Esophagus mucosa (tissue), 1 donor: Measurements from ENCODE around the gene DELE1. TPM values are rescaled to one million over a fixed set of nuclear protein-coding genes. Genes with fewer than 3 reads are reported as not detected.
"Not testable (repeated sequence)": the region's sequence is repeated elsewhere in the genome, so short reads cannot be mapped to it uniquely, and the experiment has no call there.

Experiments
- ATAC-seq: fragments of 200-7000 bp; cut with Tn5 transposase; one replicate; pipeline ENCODE4 v1.9.1; 2020
- total RNA-seq: library from RNA; stranded (reverse); gene quantifications from one replicate; pipeline ENCODE4 v1.2.4, GENCODE V29; 2023
- donor health status: DM: yes; HTN: yes; CAD: no.

DELE1 gene
- total RNA-seq, 1 donor from 2014 or later = 33.5 TPM

GRCh38 chr5:141889282-141889871 lies 34.3 kb upstream of the DELE1 start:
- no peak for ATAC-seq

DNA sequence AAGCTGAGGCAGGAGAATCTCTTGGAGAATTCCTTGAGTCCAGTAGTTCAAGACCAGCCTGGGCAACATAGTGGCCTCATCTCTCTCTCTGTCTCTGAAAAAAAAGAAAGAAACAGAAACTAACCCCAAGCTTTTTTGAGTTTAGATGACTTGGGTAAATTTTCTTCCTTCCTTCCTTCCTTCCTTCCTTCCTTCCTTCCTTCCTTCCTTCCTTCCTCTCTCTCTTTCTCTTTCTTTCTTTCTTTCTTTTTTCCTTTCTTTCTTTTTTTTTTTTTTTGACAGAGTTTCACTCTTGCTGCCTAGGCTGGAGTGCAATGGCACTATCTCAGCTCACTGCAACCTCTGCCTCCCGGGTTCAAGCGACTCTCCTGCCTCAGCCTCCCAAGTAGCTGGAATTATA lies 33.2 kb upstream of the DELE1 start:
- not testable (repeated sequence) for ATAC-seq

- no peak for ATAC-seq
Measured at GRCh38 chr5:141897425-141897824, 26.2 kb upstream of the DELE1 start.

GRCh38 chr5:141898448-141899049 lies 25.1 kb upstream of the DELE1 start:
- ATAC-seq = no peak

- no peak for ATAC-seq
Measured at GRCh38 chr5:141902015-141902814, 21.5 kb upstream of the DELE1 start.

- ATAC-seq = no peak
Measured at GRCh38 chr5:141903261-141903660, 20.4 kb upstream of the DELE1 start.

DNA sequence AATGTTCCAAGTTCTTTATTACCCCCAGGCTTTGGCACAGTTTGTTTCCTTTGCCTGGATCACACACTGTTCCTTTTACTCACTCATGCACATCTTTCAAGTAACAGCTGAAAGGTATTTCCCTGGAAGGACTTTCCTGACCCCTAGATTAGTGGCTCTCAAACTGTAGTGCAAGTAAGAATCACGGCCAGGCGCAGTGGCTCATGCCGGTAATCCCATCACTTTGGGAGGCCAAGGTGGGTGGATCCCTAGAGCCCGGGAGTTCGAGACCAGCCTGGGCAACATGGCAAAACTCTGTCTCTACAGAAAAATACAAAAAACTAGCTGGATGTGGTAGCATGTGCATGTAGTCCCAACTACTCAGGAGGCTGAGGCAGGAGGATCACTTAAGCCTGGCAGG lies 19.1 kb upstream of the DELE1 start:
- no peak for ATAC-seq

GRCh38 chr5:141906517-141906916 lies 17.2 kb upstream of the DELE1 start:
- ATAC-seq = no peak

DNA sequence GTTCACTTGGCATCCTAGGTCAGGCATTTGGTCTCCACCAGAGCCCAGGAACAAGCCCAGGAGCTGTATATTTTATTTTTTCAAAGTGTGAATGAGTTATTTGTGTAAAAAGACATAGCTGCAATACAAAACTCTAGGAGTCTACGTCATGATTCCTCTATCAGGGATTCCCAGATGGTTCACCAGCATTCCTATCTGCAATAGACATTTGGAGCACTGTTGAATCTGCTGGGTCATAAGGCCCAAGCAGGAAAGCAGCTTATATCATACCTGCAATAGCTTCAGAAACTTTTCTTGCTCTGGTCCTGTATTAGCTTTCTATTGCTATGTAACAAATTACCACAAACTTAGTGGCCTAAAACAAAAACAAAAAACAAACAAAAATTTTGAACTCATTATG lies 16.7 kb upstream of the DELE1 start:
- no peak for ATAC-seq

- ATAC-seq = no peak
Measured at GRCh38 chr5:141908796-141909195, 14.9 kb upstream of the DELE1 start.

GRCh38 chr5:141909212-141909611 lies 14.5 kb upstream of the DELE1 start:
- ATAC-seq = no peak

DNA sequence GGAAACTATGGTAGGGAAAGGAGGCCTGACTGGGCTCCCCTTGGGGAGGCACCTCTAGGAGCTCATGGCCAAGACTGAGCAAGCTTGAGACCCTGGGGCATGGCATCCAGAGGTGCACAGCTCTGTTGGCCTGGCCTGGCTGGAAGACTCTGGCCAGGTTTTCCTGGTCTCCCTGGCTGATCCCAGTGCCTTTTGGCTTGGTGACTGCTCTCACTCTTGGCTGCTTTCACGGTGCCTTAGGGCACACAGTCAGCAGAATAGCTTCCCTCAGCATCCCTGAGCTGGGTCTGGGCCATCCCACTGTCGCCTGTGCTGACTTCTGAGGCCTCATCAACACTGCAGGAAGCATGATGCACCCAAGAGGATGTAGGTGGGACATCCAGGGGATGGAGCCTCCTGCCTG lies 13.4 kb upstream of the DELE1 start:
- ATAC-seq = peak; percentile 46

DNA sequence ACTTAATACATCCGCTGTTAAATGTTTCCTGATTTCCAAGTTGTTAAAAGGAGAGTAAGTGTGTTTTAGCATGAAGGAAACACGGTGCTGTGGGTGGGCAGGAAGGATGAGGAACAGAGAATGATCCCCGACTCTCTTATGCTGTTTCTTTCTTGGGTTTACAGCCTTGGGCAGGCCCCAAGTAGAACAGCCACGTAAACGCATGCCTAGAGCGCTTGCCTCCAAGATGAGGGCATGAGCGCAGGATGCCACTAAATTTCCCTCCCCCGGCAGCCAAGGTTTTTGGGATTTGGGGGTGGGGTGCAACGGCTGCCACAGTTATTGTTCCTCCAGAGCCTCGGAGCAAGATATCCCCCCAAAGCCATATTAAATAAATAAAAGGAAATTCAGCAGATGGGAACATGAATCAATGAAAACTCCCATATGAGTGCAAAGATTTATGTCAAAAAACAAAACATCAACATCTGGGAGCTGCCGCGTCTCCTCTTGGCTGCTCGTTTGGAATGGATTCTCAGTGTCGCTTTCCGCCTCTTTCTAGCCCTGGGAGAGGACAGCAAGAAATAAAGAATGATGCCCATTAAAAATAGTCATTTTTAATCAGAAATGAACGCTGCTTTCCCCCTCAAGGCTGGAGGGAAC lies 10.0 kb upstream of the DELE1 start:
- no peak for ATAC-seq

DNA sequence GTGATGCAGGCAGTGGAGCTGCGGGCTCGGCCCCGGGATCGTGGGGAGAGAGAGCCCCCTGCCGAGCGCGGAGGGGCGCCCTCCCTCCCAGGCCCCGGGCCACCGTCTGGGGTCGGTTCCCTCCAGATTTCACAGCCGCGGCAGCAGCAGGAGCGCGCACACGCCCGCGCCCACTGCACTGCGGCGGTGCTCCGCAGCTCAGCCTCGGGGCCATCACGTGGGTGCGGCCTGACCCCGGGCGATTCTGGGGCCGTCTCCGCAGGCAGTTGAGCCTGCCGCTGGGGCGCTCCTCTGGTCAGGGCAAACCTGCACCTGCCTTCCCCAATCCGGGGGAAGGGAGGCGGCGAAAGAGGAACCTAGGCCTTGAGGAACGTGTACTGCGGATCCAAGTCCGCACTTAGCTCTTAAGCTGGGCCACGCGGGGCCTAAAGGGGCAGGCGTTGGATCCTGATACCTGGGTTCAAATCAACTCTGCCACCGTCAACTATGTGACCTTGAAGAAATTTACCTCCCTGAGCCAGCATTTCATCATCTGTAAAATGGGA lies 9.4 kb upstream of the DELE1 start:
- peak; percentile 34 for ATAC-seq

GRCh38 chr5:141914797-141915196 lies 8.9 kb upstream of the DELE1 start:
- no peak for ATAC-seq

- ATAC-seq = peak; percentile 30
Measured at GRCh38 chr5:141915881-141916336, 7.8 kb upstream of the DELE1 start.

DNA sequence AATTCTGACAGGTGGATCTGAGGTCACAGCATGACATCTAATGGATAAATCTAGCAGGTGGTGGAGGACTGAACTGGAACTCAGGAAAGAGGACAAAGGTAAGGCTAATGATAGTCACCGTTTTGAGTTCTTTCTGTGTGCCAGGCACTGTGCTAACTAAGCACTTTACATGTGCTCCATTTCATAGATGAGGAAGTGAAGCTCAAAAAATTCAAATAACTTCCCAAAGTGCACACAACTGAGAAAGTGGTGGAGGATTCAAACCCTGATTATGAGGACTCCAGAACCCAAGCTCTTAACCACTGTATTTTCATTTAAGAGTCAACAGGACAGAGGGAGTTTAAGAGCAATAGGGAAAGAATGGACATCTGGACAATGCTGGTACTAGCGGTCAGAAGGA lies 7.1 kb upstream of the DELE1 start:
- ATAC-seq = no peak

GRCh38 chr5:141917760-141918159 lies 5.9 kb upstream of the DELE1 start:
- no peak for ATAC-seq

DNA sequence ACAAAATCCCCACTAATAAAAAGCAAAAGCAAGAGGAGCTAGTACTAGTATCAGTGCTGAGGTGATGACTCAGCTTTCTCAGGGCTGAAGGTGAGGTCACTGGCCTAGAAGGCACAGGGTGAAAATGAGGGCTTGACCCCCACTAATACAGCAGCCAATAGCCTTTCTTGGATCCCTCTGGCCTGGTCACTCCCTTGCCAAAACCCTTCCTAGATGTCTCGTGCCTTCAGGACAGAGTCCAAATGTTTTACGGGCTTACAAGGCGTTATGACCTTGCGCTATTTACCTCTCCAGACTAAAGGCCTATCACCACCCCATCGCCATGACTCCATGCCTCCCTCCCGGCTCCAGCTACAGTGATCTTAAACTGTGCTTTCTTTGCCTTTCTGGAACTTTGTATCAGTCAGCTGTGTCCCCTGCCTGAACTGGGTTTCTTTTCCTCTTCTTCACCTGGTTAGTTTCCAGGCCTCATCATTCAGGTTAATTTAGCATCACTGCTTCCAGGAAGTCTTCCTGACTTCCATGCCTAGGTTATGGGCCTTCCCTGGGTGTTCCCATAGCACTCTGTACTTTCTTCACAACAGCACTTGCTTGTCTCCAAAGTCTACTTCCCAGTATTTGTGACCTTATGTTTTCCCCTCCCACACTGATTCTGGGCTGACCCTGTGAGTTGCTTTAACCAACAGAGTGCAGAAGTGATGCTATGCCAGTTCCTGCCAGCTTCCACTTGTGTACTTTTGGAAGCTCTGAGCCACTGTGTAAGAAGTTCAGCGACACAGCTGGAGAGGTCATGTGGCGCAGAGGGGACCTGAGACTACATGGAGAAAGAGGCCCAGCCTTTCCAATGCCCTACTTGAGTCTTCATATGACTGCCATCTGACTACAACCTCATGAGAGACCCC lies 4.2 kb upstream of the DELE1 start:
- no peak for ATAC-seq

DNA sequence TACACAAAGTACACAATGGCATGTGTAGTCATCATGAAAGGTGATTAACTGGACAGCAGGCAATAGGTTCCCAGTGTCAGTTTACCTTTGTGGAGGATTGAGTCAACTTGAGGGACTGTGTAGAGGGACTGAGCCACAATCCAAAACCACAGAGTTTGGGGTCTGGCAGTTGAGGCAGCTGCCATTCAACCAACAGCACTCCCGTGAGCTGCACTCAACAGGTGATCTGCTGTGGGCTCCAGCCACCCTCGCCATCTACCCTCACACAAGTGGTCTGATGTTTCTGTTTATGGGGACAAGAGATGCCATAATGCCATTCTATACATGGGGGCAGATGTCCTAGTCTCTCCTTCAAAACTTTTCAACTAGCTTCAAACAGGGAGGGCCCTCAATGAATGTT lies 2.9 kb upstream of the DELE1 start:
- no peak for ATAC-seq

GRCh38 chr5:141922827-141923447 lies 734 bp upstream of the DELE1 start:
- not testable (repeated sequence) for ATAC-seq

- no peak for ATAC-seq
Measured at GRCh38 chr5:141926434-141926833, 2.8 kb downstream of the DELE1 start.
